IPS-NIHi11 (cell line): ENCODE results near the gene LPCAT1.
"Not testable (repeated sequence)": the region's sequence is repeated elsewhere in the genome, so short reads cannot be mapped to it uniquely, and the experiment has no call there.

Experiments used
- DNase-seq: peaks from one replicate; pipeline ENCODE4 v3.0.0; 2012; ENCODE audit warnings: mixed read lengths, low spot score

Gene LPCAT1

DNA sequence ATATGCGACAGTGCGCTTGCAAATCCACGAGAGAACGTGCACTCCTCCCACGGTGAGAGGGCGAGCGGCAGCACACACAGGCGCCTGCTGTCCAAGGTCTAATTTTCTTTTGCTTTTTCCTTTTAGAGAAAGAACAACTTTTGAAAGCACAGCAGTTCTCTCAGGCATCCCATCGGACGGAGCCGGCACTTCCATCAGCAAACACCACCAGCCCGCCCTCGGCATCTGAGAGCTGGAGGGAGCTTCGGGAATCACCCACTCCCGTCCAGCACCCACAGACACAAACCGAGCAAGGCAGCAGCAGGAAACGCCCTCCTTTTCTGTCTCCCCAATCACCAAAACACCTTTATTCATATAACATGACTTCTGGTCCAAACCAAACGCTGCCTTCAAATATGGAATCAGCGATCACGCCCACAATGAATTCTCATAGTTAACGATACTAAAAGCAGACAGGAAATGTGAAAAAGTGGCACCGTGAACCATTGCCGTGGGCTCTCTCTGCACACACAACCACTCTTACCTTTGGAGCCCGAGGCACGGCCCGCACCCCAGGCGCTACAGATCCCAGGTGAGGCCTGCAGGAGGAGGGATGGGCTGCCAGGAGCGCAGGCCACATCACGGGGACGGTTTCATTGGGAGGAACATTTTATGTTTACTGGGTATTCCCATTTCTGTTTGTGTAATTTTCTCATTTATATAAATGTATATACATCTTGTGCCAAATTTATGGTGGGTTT, 14.2 kb downstream of the LPCAT1 start:
- no peak for DNase-seq

DNA sequence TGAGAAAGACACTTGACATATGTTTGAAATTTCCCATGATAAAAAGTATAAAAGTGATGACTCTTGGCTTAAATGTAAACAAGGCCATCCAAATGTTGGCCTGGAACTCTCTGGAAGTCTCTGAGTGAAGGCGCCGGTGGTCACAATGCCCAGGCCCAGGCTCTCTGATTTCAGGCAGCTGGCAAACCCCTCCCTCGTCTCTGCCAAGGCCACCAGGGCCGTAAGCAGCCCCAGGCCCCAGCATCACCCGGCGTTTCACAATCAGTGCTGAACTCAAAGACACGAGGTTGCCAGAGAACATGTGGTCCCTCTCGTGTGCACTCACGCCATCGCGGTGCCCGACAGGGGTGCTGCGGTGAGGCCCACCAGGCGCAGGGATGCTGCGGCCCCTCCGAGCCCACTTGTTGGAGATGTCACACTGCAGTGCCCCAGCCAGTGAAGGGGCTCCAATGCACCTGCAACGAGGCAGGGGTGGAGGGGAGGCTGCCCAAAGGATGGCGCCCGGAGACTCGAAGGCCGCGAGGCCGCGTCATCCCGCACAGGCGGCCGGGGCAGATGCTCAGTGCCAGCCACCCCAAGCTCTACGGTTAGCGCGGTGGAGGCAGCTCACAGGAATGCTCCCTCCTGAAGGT, 15.0 kb downstream of the LPCAT1 start:
- no peak for DNase-seq

DNA sequence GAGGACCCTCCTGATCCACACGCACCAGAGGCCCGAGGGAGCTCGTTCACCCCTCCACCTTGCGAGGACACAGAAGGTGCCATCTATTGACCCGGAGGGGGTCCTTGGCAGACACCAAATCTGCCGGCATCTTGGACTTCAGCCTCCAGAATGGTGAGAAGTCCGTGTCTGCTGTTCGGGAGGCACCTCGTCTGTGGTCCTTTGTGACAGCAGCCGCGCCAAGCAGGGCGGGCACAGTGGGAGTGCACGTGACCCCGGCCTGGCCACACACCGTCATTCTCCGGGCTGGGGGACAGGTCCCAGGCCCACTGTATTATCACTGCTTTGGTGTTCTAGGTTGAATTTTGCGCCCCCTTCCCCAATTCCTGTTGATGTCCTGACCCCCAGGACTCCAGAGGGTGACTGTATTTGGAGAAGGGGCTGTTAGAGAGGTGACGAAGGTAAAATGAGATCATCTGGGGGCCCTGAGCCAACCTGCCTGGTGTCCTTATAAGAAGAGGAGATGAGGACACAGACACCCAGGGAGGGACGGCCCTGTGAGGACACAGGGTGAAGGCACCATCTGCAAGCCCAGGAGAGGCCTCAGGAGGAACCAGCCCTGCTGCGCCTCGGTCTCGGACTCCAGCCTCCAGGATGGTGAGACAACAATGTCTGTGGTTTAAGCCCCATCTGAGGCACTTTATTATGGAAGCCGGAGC, 15.7 kb downstream of the LPCAT1 start:
- no peak for DNase-seq

DNA sequence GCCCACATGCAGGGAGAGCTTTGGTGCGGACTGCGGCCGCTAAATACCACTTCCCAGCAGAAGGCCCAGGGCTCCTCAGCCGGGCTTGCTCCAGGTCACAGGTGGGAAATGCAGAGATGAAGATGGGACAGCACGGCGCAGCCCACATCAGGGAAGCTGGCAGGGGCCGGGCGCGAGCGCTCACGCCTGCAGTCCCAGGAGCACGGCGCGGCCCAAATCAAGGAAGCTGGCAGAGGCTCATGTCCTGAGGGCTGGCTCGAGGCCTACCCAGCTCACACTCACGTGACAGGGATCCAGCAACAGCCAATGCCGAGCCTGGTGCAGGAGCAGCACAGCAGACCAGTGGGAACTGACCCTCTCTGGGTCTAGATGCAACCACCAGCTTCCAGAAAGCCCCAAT, 16.3 kb downstream of the LPCAT1 start:
- DNase-seq: no peak

DNA sequence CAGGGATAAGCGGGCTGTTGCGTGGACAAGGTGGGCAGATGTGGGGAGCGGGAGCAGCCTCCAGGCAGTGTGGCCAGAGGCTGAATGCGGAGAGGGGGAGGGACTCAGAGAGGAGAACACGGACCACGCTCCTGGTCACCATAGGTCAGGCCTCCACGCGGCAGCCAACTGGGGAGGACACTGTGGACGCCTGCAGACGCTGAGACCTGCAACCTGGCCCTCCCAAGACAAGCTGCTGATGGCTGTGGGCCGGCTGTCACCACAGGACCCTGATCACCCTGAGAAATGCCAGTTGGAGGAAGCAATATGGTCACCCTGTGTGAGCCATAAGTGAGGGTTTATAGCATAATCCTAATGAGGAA, 16.8 kb downstream of the LPCAT1 start:
- no peak for DNase-seq

DNA sequence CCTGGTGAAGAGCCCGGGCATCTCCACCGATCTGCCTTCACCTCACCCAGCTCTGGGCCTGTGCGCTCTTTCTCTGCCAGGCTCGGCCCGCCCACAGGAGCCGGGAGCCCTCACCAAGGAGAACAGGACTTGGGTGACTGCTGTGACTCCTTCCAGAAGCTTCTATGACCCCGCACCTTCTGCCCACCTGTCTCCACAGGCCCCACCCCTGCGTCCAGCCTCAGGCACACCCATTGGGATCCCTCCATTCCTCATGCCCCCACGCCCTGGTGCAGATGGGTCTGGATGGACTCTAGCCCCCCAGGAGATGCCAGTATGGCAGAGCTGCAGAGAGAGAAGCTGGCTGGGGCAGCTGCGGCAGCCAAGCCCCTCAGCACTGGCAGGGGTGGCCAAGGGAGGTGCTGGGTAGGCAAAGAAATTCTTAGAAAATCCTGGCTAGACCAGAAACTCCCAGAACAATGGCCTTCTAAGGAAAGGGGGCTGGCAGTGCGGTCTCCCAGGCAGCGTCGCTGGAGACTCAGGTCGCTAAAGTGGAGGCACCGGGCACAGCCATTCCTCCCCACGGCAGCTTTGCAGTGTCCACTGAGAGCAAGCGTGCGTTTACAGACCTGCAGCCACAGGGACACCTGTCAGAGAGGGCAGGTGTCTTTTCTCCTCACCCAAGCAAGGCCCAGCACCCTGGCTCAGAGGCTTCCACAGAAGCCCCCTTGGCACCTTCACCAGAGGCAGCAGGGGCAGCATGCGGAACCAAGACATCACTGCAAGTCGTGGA, 17.3 kb downstream of the LPCAT1 start:
- DNase-seq: no peak

DNA sequence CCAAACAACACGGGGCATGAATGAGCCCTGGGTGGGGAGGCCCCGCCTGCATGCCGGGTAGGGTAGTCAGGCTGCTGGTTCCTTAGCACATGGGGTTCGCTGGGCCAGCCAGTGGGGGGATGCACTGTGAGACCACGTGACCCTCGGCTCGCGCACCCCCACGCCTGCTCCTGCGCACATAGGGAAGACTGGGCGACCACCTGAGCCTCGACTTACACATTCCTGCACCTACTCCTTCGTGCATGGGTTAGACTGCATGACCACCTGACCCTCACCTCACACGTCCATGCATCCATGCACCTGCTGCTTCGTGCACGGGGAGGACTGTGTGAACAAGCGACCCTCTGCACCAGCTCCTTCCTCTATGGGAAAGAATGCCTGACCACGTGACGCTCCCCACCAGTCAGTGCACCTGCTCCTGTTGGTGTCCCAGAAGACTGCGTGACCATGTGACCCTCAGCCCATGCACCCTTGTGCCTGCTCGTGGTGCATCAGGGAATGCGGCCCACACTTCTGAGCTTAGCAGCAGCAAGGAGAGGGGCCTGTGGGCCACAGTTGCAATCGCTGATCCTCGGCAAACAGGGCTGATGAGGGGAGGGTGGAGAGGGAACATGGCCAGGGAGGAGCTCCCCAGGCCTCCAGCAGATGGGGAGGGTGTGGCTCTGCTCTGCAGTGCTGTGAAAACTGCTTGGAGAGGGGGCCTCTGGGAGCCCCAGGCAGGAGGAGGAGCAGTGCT, 18.1 kb downstream of the LPCAT1 start:
- DNase-seq: no peak

DNA sequence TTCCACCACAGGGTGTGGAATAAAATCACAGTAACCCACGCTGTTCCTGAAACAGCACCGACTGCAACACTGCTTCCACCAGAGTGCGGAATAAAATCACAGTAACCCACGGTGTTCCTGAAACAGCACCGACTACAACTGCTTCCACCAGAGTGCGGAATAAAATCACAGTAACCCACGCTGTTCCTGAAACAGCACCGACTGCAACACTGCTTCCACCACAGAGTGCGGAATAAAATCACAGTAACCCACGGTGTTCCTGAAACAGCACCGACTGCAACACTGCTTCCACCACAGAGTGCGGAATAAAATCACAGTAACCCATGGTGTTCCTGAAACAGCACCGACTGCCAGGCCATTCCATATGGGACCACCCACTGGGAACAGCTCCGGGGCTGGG, 18.7 kb downstream of the LPCAT1 start:
- not testable (repeated sequence) for DNase-seq

DNA sequence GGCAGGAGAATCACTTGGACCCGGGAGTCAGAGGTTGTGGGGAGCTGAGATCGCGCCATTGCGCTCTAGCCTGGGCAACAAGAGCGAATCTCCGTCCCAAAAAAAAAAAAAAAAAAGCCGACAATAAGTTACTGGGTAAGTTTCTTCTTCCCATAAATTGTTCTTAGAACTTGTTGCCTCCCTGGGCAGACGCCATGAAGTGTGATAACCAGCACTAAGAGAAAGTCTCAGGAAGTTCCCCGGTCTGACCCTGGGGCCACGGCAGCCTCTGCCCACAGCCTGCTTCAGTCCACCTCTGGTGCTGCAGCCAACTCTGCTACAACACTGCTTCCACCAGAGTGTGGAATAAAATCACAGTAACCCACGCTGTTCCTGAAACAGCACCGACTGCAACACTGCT, 19.1 kb downstream of the LPCAT1 start:
- no peak for DNase-seq

DNA sequence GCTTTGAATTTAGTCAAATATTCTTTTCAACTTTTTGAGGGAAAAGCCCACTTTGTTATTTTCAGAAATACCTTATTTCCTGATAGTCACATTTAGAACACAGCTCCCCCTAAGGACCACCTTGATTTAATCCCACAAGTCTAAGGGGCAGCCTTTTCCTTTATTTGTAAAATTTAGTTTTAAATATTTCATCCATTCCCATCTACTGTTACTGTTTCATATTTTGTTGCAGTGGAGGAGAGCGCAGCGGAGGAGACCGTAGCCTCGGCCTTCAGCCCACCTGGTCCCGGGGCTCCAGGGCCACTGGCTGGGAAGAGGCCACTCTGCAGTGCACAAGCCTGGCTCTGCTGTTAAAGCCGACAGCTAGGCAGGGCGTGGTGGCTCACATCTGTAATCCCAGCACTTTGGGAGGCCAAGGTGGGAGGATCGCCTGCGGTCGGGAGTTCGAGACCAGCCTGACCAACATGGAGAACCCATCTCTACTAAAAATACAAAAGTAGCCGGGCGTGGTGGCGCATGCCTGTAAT, 19.6 kb downstream of the LPCAT1 start:
- DNase-seq: no peak

DNA sequence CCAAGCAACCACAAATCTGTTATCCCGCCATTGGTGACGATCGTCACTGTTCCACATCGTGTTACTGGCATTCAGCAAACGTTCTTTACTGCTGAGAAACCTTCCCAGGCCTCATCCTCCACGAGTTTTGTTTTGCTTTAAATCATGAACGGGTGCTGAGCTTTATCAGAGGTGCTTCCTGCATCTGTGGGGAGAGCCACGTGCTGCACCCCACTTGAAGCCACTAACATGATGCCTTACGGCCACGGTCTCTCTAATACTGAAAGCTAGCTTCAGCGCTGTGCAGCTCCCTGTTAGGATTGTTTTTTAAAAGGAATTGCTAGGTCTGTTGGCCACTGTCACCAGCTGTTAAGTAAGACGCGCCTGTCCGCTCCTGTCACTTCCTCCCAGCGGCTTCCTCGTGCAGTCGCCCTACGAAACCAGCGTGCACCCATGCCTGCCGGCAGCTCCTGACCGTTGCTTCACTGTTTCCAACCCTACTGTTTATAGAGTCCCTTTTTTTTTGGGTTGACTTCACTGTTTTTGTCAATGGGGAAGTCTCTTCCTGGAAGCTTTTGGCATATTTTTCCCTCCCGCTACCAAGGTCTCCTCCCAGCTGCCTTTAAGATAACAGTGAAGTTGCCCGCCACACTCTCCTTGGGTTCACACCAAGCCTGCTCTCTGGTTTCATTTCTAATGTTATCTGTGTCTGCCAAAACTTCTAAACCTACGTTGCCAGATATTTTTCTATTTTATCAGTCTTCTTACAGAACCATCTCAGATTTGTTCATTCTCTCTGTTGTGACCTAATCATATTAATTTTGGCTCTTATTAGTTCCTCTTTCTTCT, 20.3 kb downstream of the LPCAT1 start:
- no peak for DNase-seq

DNA sequence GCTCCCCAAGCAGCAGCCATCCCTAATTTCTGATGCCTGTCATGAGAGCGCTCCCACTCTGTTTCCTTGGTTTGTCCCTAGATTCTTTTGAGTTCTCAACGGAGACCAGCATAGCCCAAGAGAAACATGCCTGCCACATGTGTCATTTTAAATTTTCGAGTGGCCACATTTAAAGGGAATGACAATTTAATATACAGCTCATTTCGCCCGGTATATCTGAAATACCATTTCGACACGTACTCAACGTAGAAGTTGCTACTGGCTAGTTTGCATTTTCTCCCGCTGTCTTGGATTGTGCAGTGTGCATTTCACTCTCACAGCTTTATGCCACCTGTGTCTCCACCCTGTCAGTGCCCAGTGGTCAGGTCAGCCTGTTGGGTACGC, 21.0 kb downstream of the LPCAT1 start:
- DNase-seq: no peak

DNA sequence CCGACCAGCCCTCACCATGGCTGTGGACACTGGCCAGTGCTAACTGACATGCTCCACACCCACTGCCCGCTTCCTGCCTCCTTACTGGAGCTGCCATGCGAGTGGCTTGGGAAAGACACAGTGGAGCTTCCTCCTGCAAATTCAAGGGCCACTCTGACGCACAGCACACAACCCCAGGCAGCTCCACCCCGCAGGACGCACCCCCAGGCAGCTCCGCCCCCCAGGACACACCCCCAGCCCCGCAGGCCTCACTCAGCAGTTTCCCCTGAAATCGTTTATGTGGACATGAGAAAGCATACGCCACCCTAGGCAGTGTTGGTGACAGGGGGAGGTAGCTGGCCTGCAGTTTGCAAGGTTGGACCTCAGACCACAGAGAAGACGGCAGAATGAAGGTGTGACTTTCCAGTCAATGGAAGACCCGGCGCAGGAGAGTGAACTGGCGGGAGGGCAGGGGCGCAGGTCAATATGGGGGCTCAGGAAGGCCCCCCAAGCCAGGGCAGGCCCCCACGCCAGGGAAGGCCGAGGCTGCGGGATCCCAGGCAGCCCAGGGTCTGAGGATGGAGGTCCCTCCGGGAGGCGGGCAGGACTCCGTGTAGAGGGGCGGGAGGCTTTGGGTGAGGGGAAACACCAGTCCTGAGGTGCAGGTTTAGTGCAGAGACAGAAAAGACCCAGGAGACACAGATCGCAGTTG, 21.6 kb downstream of the LPCAT1 start:
- DNase-seq: peak; percentile 69

DNA sequence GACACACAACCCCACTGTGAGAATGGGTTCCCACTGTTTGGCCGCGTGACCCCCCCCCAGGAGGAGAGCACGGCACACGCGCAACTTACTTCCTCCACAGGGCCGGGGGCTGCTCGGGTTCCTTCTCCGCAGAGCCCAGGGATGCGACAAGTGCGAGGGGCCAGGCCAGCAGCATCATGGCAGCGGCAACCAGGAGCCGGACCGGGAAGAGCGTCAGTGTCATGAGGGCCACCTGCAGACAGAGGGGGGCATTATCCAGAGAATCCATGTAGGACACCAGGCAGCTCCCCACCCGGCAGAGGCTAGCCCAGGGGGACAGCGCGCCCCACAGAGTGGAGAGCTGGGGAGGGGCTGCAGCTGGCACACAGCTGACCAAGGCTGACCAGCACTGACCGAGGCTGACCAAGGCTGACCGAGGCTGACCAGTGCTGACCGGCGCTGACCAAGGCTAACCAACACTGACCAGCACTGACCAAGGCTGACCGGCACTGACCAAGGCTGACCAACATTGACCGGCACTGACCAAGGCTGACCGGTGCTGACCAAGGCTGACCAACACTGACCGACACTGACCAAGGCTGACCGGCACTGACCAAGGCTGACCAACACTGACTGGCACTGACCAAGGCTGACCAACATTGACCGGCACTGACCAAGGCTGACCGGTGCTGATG, 22.3 kb downstream of the LPCAT1 start:
- no peak for DNase-seq

DNA sequence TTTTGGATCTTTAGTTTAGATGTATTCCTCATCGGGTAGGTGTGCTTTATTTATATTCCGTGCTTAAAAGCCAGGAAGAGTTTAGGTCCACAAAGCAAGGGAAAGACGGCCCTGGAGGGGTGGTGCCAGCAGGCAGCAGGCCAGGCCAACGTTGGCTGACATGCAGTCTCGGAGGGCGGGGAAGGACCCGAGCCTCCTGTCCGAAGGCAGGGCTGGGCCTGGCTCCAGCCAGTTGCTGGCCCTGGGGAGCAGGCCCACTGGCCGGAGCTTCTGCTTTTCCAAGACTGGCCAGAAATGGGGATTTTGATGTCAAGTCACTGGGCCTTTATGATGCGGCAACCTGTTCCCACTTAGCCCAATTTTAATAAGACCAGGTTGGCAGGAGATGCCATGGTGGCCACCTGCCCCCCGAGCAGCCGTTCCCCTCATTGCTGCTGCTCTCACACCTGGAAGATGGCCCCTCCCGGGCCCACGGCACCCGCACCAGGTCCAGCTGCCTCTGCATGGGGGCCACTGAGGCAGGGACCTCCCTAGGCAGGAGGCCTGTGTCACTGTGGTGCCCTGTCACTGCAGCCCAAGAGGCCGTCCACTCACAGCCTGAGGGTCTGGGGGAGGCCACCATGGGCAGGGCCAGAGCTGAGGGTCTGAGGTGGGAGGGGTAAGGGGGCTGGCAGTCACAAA, 23.2 kb downstream of the LPCAT1 start:
- DNase-seq: no peak

DNA sequence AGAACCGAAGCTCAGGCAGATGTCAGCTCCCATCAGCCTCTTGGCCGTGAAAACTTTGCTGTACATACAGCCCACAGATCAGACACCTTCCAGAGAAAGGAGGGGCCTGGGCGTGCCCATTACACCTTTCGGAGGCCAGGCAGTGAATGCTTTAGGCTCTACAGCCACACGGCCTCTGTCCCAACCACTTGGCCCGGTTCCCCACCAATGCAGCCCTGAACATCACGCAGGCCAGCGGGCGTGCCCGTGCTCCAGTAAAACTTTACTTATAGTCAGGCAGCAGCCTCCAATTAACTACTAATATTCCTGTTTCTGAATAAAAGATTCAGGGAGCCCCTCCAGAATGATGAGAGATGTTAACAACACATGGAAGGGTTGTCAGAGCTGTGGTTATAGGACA, 23.9 kb downstream of the LPCAT1 start:
- DNase-seq: no peak

DNA sequence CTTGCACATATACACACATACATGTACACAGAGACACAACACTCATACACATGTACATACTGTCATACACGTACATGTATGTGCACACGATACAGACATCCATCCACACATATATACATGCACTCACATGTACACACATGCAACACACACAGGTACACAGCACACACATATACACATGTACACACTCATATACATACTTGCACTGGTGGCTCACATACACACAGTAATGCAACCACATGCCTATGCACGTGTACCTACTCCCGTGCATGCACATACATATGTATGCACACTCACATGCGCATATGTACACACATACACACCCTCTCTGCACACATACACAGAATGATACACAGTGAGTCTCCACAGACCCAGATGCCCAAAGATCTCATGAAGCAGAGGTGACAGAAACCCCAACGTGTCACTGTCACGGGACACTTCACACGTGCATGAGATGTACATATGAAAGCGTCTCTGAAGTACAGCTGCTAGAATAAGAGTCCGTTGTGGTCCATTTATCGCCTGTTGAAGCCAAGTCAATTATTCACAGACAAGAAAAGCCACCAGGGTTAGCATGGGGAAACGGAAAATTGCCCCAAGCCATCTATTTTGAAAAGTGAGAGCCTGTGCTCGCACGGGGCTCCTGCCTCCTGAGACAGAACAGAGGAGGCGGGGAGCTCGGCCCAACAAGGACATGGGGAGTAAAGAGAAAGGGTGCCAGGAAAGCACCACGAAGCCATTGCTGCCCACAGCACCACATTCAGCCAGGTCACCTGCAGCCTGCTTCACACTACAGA, 24.9 kb downstream of the LPCAT1 start:
- no peak for DNase-seq
